ENCODE data around the gene XPO6. TPM values are rescaled to one million over a fixed set of nuclear protein-coding genes. Genes with fewer than 3 reads are reported as not detected.
"Not testable (repeated sequence)": the region's sequence is repeated elsewhere in the genome, so short reads cannot be mapped to it uniquely, and the experiment has no call there.

The XPO6 gene
- total RNA-seq (2014; rRNA removed; shearing (Covaris generic)): 178 and 193 TPM in 2 replicates

- peak; percentile 91 for DNase-seq (ENCODE audit: low spot score)
Measured at GRCh38 chr16:28211758-28212531, at the start of gene XPO6. TSS of gene XPO6 (minus strand) at chr16:28211965. CDS start at chr16:28211368, 597 bp downstream.

GRCh38 chr16:28260193-28260592 lies 48.4 kb upstream of the XPO6 start:
- DNase-seq (ENCODE audit: low spot score): no peak

- no peak for DNase-seq (ENCODE audit: low spot score)
Measured at GRCh38 chr16:28259781-28260150, 48.0 kb upstream of the XPO6 start.

- DNase-seq (ENCODE audit: low spot score): no peak
Measured at GRCh38 chr16:28259091-28259780, 47.5 kb upstream of the XPO6 start.

- no peak for DNase-seq (ENCODE audit: low spot score)
Measured at GRCh38 chr16:28258567-28258966, 46.8 kb upstream of the XPO6 start.

- DNase-seq (ENCODE audit: low spot score): no peak
Measured at GRCh38 chr16:28257256-28257655, 45.5 kb upstream of the XPO6 start.

GRCh38 chr16:28255838-28256237 lies 44.1 kb upstream of the XPO6 start:
- no peak for DNase-seq (ENCODE audit: low spot score)

- DNase-seq (ENCODE audit: low spot score): no peak
Measured at GRCh38 chr16:28254158-28254557, 42.4 kb upstream of the XPO6 start.

- no peak for DNase-seq (ENCODE audit: low spot score)
Measured at GRCh38 chr16:28250999-28251398, 39.2 kb upstream of the XPO6 start.

GRCh38 chr16:28249483-28249882 lies 37.7 kb upstream of the XPO6 start:
- DNase-seq (ENCODE audit: low spot score): not testable (repeated sequence)

- DNase-seq (ENCODE audit: low spot score): no peak
Measured at GRCh38 chr16:28241924-28242323, 30.2 kb upstream of the XPO6 start.

GRCh38 chr16:28237754-28238357 lies 26.1 kb upstream of the XPO6 start:
- DNase-seq (ENCODE audit: low spot score): no peak

GRCh38 chr16:28231763-28232162 lies 20.0 kb upstream of the XPO6 start:
- no peak for DNase-seq (ENCODE audit: low spot score)

GRCh38 chr16:28223909-28224308 lies 12.1 kb upstream of the XPO6 start:
- DNase-seq (ENCODE audit: low spot score): not testable (repeated sequence)

- not testable (repeated sequence) for DNase-seq (ENCODE audit: low spot score)
Measured at GRCh38 chr16:28219777-28220176, 8.0 kb upstream of the XPO6 start.

- DNase-seq (ENCODE audit: low spot score): no peak
Measured at GRCh38 chr16:28219282-28219681, 7.5 kb upstream of the XPO6 start.

GRCh38 chr16:28218109-28218508 lies 6.3 kb upstream of the XPO6 start:
- no peak for DNase-seq (ENCODE audit: low spot score)

GRCh38 chr16:28217326-28217725 lies 5.6 kb upstream of the XPO6 start:
- DNase-seq (ENCODE audit: low spot score): no peak

GRCh38 chr16:28213396-28213795 lies 1.6 kb upstream of the XPO6 start:
- DNase-seq (ENCODE audit: low spot score): no peak

GRCh38 chr16:28212532-28212873 lies 738 bp upstream of the XPO6 start:
- peak; percentile 7 for DNase-seq (ENCODE audit: low spot score)

- peak; percentile 58 for DNase-seq (ENCODE audit: low spot score)
Measured at GRCh38 chr16:28210979-28211588, 681 bp downstream of the XPO6 start.

- peak; percentile 11 for DNase-seq (ENCODE audit: low spot score)
Measured at GRCh38 chr16:28210264-28210663, 1.5 kb downstream of the XPO6 start.
